HG03558 (cell line): ENCODE measurements around the gene AGTRAP.

Source experiments
- ATAC-seq: cut with Tn5 transposase; IDR thresholded peaks from one replicate; pipeline ENCODE4 v1.9.1; 2021; ENCODE audit warnings: moderate number of reproducible peaks; ENCODE audit not compliant: unreplicated experiment; ENCODE audit errors: extremely low read depth

AGTRAP gene

DNA sequence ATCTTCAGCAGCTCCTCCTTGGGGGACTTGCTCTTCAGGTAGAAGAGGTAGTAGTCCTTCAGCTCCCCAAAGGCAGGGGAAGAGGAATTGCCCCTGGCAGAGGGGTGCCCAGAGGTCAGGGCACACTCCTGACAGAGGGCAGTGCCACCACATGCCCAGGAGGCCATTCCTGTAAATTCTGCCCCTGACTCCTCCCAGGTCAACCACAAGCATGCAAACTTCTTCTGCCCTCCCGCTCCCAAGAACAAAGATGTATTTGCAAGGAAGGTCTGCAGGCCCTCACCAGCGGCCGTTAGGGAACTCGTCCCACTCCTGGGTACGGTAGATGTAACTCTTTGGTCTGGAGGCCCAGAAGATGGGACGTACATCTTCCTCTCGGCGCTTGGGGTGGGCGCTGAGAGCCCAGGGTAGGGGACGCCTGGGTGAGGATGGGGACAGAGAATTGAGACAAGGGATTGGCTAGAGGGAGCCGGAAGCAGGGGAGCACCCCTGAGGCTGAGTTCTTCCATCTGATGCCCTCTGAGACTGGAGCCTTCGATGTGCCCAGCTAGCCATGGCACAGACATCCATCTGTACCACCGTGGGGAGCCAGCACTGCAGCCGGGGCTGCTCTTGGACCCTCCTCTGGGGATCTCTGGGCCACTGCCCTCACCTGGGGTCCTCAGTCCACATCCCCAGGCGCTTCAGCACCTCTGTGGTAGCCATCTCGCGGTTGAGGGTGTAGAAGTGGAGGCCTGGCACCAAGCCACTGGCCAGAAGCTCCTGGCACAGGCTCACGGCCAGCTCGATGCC lies 58.7 kb downstream of the AGTRAP start:
- no peak for ATAC-seq

DNA sequence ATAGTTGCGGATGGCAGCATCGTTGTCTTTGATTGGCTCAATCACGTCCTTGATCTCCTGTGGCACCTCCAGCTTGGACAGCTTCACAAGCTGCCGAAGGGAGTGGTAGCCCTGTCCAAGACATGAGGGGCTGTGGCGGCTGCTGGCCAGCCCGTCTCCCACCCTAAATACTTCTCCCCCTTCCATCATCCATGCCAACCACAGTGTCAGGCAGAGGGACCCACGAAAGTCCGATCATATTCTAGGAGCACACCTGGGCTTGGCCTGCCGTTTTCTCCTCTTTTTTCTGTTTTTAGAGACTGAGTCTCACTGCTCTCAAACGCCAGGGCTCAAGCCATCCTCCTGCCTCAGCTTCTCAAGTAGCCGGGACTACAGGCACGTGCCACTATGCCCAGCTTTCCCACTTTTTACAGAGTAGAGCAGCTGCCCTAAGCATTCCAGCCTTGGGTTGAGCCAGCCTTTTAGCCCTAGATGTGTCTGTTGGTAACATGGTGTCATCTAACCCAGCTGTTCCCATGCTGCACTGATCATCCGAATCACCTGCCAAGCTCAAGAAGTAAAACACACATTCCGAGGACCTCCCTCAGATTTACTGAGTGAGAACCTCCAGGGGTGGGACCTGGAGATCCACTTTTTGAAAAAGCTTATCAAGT lies 59.4 kb downstream of the AGTRAP start:
- ATAC-seq: no peak

- no peak for ATAC-seq
These were observed 60.3 kb downstream of the AGTRAP start for GRCh38 chr1:11796036-11796828.

- ATAC-seq: no peak
These were observed 61.7 kb downstream of the AGTRAP start for GRCh38 chr1:11797525-11798216.

DNA sequence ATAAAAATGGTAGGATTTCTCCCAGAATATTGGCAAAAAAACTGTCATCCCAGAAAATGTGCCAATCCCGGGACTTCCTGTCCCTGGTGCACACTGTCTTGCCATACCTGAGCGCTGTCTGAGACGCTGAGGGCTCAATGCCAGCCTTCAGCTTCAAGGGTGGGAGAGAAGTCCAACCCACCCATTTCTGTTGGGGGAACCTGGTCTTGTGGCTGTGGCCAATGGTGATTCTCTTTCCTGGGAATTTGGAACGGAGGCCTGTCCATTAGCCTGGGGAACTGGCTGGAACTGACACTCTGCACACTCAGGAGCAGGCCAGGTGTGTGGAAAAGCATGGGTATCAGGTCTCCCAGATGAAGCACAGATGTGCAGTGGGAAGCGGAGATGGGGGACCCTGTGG lies 63.2 kb downstream of the AGTRAP start:
- ATAC-seq: no peak

DNA sequence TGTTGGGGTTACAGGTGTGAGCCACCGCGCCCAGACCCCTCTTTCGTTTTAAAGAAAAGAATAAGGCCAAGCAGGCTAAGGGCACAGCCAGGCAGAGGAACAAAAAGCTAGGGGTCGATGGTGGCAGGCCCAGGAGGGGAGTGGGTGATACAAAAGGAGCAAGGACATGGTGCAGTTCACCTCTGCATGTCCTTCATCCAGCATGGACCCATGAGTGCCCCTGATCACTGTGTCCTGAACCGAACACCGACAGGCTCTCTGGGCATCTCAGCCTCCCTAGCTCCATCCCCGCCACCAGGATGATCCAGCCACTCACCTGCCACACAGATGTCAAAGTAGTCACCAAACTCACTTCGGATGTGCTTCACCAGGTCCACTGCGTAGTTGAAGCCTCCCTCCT lies 64.0 kb downstream of the AGTRAP start:
- no peak for ATAC-seq

DNA sequence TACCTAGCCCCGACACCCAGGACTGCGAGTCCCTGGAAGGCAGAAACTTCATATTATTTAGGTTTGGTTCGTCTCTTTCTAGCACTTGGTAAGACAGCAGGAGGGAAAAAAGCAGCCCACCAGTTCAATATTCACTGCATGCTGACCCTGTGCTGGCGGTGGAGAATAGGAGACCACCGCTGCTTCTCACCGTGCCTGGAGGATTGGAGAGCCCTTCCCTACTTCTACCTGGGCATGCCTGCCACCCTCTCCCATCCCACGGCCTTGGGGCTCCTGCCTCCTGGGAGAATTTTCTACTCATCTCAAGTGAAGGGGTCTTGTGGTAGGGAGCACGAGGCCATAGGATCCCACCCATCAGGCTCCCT lies 64.4 kb downstream of the AGTRAP start:
- ATAC-seq: no peak
